ENCODE data around the gene TMEM169. TPM values are rescaled to one million over a fixed set of nuclear protein-coding genes. Genes with fewer than 3 reads are reported as not detected.
A peak's percentile ranks its signal among the peaks of the same experiment; 100 is the strongest.

Gene TMEM169
- total RNA-seq, 1 donor, result 0.36 TPM

- no peaks in the 10 kb centered on the region for H3K9me3 ChIP-seq (ENCODE audit: low read depth, low read length)
- H4K20me1 ChIP-seq (ENCODE audit: insufficient read depth, low read length), result peaks cover 21% of the 10 kb centered on the region
- peaks cover 67% of the 10 kb centered on the region for H3K36me3 ChIP-seq (ENCODE audit: insufficient read depth, low read length)
- no peak overlapping the region for H2AFZ ChIP-seq (ENCODE audit: low read length)
- H3K27me3 ChIP-seq (ENCODE audit: insufficient read depth, low read length), result no peaks in the 10 kb centered on the region
- H3K79me2 ChIP-seq (ENCODE audit: insufficient read depth, low read length), result peaks cover 83% of the 10 kb centered on the region
- no peak for DNase-seq (ENCODE audit: insufficient read length, low spot score, missing footprints)
- peaks cover 34% of the 10 kb centered on the region for H3K4me1 ChIP-seq (ENCODE audit: insufficient read depth, low read length)
- no peak overlapping the region for H3K4me3 ChIP-seq (ENCODE audit: insufficient read depth, low read length)
- no peak for TF ChIP-seq CTCF (IDR thresholded peaks at IDR 0.05; ENCODE audit: extremely low read depth, low read depth, low read length)
- no peak overlapping the region for H3K4me2 ChIP-seq (ENCODE audit: insufficient read depth, low read length)
- no peak overlapping the region for H3K27ac ChIP-seq (ENCODE audit: low read depth, low read length)
Measured at GRCh38 chr2:216113572-216113971, 31.9 kb downstream of the TMEM169 start.

GRCh38 chr2:216114382-216114713 lies 32.6 kb downstream of the TMEM169 start:
- TF ChIP-seq CTCF (IDR thresholded peaks at IDR 0.05; ENCODE audit: extremely low read depth, low read depth, low read length), result no peak
- no peaks in the 10 kb centered on the region for H3K9me3 ChIP-seq (ENCODE audit: low read depth, low read length)
- peaks cover 21% of the 10 kb centered on the region for H4K20me1 ChIP-seq (ENCODE audit: insufficient read depth, low read length)
- H3K79me2 ChIP-seq (ENCODE audit: insufficient read depth, low read length), result peaks cover 89% of the 10 kb centered on the region
- no peaks in the 10 kb centered on the region for H3K27me3 ChIP-seq (ENCODE audit: insufficient read depth, low read length)
- no peak overlapping the region for H3K4me3 ChIP-seq (ENCODE audit: insufficient read depth, low read length)
- H3K36me3 ChIP-seq (ENCODE audit: insufficient read depth, low read length), result peaks cover 75% of the 10 kb centered on the region
- no peak for DNase-seq (ENCODE audit: insufficient read length, low spot score, missing footprints)
- peaks cover 32% of the 10 kb centered on the region for H3K4me1 ChIP-seq (ENCODE audit: insufficient read depth, low read length)
- H2AFZ ChIP-seq (ENCODE audit: low read length), result no peak overlapping the region
- H3K27ac ChIP-seq (ENCODE audit: low read depth, low read length), result no peak overlapping the region
- H3K4me2 ChIP-seq (ENCODE audit: insufficient read depth, low read length), result no peak overlapping the region

- peak overlapping the region; percentile 81 for H2AFZ ChIP-seq (ENCODE audit: low read length)
Measured at GRCh38 chr2:216114714-216115531, 33.2 kb downstream of the TMEM169 start.

More at GRCh38 chr2:216114714-216115531, 33.2 kb downstream of the TMEM169 start:
- H3K4me1 ChIP-seq (ENCODE audit: insufficient read depth, low read length), result peaks cover 31% of the 10 kb centered on the region
- H3K27me3 ChIP-seq (ENCODE audit: insufficient read depth, low read length), result no peaks in the 10 kb centered on the region
- peak overlapping the region; percentile 82 for H3K27ac ChIP-seq (ENCODE audit: low read depth, low read length)
- peak overlapping the region; percentile 84 for H3K4me2 ChIP-seq (ENCODE audit: insufficient read depth, low read length)
- H3K79me2 ChIP-seq (ENCODE audit: insufficient read depth, low read length), result peaks cover 88% of the 10 kb centered on the region
- H3K4me3 ChIP-seq (ENCODE audit: insufficient read depth, low read length), result peak overlapping the region; percentile 71
- peaks cover 21% of the 10 kb centered on the region for H4K20me1 ChIP-seq (ENCODE audit: insufficient read depth, low read length)
- peak; percentile 93 for DNase-seq (ENCODE audit: insufficient read length, low spot score, missing footprints)
- peak; percentile 99 for TF ChIP-seq CTCF (IDR thresholded peaks at IDR 0.05; ENCODE audit: extremely low read depth, low read depth, low read length)
- no peaks in the 10 kb centered on the region for H3K9me3 ChIP-seq (ENCODE audit: low read depth, low read length)
- peaks cover 80% of the 10 kb centered on the region for H3K36me3 ChIP-seq (ENCODE audit: insufficient read depth, low read length)
